Right renal pelvis (tissue), 4 donors: ENCODE results near the gene GRM2. TPM values are rescaled to one million over a fixed set of nuclear protein-coding genes. Genes with fewer than 3 reads are reported as not detected.

Experiments used
- DNase-seq, 4 donors: peaks; one replicate each; pipeline ENCODE4 v3.0.0-alpha.2; 2013; ENCODE audit warnings: low read depth in 4 of 4, low spot score in 3 of 4, missing footprints in 1 of 4
- polyA plus RNA-seq, 4 donors: library from polyadenylated mRNA; unstranded; fragments of 120-200 nt; gene quantifications; one replicate each; pipeline ENCODE4 v1.2.1, GENCODE V29; 2013; ENCODE audit not compliant: insufficient read length in 4 of 4

GRM2 gene
- polyA plus RNA-seq, 4 donors: 0.46 to 0.69 (median 0.62) TPM

DNA sequence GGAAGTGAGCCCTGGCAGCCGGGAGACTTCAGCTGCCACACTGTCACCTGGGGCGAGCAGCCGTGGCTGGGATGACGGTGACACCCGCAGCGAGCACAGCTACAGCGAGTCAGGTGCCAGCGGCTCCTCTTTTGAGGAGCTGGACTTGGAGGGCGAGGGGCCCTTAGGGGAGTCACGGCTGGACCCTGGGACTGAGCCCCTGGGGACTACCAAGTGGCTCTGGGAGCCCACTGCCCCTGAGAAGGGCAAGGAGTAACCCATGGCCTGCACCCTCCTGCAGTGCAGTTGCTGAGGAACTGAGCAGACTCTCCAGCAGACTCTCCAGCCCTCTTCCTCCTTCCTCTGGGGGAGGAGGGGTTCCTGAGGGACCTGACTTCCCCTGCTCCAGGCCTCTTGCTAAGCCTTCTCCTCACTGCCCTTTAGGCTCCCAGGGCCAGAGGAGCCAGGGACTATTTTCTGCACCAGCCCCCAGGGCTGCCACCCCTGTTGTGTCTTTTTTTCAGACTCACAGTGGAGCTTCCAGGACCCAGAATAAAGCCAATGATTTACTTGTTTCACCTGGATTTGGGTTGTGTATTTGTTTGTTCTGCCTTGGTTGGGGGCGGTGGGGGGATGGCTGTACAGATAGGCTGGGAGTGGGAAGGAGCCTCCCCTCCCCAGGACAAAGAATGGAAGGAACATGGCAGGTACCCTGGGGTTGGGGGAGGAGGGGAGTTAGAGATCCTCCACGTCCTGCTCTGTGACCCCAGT lies 2.9 kb upstream of the GRM2 start:
- no peak for DNase-seq

DNA sequence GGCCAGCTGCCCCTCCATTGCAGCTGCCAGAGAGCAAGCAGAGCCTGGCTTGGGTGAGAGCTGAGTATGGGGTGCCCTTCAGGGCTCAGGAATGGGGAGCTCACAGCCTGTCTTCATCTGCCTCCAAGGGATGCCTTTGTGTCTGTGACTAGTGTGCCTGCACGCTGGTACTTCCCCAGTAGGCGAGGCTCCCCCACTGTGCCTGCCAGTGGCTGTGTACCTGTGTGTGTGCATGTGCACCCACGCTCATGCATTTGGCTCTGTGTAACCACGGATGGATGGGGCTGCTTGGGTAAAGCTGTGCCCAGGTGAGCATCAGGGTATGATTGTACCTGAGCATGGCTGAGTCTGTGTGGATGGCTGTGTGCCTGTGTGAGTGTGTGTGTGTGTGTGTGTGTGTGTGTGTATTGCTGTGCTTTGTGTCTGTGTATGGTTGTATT lies 2.3 kb upstream of the GRM2 start:
- no peak for DNase-seq

DNA sequence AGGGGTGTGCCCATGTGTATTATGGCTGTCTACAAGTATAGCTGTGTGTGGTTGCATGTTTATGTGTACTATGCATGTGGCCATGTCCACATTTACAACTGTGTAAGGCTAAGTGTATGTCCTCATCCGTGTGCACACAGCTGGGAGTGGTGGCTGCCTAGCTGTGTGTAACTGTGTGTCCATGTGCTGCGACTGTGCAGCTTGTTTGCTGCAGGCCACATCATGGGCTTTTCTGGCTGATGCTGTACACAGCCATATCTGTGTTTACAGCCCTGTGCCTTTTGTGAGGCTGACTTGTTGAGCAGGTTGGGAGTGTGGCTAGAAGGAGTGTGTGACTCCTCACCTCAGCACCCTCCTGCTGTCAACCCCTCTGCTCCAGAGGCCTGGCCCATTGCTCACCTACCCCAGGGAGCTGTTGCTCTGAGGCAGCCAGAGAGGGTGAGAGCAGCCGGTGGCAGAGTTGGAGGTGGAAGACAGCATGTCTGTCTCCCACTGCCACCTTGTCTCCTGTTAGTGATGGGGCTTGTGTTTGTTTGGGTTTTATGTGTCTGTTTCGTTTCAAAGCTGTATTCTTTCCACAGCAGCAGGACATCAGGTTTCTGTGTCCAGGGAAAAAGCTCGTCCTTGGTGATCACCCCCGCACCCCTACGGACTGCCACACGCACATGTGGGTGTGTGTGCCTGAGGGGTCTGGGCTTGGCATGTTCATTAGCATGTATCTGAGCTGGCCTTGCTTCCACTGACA lies 1.4 kb upstream of the GRM2 start:
- no peak for DNase-seq

DNA sequence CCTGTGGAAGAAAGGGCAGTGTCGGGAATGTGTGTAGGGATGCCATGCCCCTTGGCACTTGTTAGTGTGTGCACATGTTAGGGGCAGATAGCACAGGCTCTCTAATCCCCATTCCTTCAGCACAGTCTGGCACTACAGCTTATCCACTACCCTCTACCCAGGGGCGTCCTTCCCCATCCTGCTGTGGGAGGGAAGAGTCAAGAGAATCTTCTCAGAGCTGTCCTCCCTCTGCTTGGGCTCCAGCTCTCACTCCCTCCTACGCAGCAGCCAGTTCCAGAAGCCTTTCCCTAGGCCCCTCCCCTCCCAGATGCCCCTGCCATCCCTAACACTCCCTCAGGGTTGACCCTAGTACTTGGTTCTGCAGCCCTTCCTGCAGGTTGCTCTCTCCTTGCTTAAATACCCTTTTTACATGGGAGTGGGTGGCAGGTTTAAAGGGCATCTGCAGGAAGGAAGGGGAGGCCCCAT lies 815 bp upstream of the GRM2 start:
- no peak for DNase-seq

DNA sequence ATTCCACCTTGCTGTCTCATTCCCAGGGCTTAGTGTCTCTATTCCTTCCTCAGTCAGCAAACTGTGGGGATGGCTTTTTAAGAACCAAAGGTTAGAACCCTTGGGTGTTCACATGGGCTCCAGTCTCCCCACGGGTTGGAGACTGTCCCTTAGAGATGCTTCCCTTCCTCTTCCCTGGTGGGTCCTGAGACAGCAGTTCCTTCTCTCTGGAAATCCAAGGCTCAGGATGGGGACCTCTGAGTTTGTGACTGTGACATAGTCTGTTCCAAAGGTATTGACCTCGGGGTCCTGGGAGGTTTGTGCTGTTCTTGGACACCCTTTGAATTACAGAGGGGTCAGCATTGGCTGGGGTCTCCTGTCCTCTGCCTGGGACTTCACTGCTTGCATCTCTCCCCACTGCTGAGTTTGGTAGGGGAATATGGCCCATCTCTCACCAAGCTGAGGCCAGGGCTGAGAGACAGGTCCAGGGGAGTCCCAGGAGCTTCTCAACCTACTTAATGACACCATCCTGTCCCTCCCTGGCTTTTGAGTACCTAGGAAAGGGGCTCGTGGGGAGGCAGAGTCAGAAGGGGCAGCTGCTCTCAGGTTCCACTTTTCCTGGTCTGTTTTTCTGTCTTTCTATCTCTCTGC lies 1.5 kb downstream of the GRM2 start:
- no peak for DNase-seq

DNA sequence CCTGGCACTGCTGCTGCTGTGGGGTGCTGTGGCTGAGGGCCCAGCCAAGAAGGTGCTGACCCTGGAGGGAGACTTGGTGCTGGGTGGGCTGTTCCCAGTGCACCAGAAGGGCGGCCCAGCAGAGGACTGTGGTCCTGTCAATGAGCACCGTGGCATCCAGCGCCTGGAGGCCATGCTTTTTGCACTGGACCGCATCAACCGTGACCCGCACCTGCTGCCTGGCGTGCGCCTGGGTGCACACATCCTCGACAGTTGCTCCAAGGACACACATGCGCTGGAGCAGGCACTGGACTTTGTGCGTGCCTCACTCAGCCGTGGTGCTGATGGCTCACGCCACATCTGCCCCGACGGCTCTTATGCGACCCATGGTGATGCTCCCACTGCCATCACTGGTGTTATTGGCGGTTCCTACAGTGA lies 2.1 kb downstream of the GRM2 start:
- DNase-seq: no peak

DNA sequence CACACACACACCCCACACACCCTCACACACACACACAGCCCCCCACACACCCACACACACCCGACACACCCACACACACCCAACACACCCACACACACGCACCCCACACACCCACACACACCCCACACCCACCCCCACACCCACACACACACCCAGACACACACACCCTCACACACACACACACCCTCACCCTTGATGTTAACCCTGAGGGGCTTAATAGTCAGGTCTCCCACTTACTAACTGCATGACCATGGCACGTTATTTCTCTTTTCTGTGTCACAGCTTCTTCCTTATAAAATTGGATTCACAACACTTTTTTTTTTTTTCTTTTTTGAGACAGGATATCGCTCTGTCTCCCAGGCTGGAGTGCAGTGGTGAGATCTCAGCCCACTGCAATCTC lies 2.8 kb downstream of the GRM2 start:
- DNase-seq: no peak

DNA sequence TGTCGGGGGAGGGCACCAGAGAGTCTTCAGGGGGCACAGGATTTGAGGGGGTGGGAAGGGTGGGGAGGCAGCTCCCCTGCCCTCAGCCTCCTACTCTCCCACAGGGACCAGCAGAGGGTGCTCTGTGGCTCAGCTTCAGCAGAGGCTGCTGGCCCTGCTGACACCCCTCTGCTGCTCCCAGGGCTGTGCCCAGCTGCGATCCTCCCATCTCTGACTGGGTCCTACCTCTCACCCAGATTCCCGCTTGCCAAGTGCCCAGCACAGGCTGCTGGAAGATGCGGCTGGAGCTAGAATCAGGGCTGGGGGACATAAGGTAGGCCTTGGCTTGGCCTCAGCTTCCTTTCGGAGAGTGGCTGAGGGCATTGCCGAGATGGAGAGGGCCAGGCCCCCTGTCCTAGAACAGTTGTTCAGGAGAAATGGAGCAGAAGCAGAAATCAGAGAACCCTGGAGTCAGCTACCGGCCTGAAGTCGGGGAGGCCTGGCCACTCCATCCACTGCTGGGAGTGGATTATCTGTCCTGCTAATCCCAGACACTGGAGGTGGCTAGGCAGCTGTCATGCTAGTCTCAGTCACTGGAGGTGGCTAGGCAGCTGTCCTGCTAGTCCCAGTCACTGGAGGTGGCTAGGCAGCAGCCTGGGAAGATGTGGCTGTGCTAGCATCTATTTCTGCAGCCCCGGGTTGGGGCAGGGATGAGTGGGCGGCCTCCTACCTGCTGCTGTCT lies 3.9 kb downstream of the GRM2 start:
- no peak for DNase-seq

DNA sequence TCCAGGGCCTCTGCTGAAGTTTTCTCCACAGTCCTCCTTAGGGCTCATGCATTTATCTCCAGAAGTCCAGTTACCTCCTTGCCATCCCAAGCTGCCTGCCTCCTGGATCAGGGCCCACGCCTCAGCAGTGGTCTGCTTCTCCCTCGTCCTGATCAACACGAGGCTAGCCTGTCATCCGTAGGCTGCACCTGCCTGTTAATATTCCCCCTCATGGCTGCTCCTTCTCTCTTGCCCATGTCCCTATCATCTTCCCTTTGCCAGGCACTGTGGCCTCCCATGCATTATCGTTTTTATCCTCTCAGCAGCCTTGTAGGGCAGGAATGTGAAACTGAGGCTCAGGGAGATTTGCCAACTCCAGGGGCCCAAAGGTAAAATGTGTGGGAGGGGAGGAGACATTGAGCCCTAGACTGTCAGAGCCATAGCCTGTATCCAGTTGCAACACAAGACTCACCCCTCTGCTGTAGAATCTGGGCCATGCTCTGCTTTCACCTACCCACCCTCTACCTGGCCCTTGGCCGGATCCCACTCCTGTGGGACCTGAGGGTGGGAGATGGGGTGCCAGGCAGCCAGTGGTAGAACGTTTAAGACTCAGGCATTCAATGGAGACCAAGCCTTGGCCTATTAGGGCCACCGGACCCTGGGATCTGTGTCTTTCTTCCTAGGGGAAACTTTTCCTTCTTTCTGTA lies 4.6 kb downstream of the GRM2 start:
- DNase-seq: no peak

DNA sequence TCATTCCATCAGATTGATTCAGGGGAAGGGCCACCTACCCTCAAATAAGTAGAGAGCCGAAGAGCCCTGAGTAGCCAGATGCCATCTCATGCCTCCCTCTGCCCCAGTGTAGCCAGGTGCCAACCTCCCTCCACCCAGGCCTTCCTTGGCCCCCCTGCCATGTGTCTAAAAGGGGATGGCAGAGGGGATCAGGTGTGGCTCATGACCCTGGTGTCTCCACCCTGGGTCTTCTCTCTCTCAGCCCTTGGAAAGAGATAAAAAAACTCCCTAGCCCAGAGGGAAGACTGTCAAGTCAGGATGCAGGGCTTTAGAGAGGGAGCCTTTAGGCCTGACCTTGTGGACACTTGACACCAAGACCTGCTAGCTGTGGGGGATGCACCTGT lies 5.2 kb downstream of the GRM2 start:
- no peak for DNase-seq

DNA sequence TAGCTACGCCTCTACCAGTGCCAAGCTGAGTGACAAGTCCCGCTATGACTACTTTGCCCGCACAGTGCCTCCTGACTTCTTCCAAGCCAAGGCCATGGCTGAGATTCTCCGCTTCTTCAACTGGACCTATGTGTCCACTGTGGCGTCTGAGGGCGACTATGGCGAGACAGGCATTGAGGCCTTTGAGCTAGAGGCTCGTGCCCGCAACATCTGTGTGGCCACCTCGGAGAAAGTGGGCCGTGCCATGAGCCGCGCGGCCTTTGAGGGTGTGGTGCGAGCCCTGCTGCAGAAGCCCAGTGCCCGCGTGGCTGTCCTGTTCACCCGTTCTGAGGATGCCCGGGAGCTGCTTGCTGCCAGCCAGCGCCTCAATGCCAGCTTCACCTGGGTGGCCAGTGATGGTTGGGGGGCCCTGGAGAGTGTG lies 5.7 kb downstream of the GRM2 start:
- no peak for DNase-seq

DNA sequence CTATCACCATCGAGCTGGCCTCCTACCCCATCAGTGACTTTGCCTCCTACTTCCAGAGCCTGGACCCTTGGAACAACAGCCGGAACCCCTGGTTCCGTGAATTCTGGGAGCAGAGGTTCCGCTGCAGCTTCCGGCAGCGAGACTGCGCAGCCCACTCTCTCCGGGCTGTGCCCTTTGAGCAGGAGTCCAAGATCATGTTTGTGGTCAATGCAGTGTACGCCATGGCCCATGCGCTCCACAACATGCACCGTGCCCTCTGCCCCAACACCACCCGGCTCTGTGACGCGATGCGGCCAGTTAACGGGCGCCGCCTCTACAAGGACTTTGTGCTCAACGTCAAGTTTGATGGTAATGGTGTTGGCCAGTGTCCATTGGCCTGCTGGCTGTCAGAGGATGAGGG lies 6.1 kb downstream of the GRM2 start:
- no peak for DNase-seq

DNA sequence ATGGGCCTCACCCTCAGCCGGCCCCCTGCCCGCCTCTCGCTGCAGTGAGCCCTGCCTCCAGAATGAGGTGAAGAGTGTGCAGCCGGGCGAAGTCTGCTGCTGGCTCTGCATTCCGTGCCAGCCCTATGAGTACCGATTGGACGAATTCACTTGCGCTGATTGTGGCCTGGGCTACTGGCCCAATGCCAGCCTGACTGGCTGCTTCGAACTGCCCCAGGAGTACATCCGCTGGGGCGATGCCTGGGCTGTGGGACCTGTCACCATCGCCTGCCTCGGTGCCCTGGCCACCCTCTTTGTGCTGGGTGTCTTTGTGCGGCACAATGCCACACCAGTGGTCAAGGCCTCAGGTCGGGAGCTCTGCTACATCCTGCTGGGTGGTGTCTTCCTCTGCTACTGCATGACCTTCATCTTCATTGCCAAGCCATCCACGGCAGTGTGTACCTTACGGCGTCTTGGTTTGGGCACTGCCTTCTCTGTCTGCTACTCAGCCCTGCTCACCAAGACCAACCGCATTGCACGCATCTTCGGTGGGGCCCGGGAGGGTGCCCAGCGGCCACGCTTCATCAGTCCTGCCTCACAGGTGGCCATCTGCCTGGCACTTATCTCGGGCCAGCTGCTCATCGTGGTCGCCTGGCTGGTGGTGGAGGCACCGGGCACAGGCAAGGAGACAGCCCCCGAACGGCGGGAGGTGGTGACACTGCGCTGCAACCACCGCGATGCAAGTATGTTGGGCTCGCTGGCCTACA lies 8.5 kb downstream of the GRM2 start:
- no peak for DNase-seq

DNA sequence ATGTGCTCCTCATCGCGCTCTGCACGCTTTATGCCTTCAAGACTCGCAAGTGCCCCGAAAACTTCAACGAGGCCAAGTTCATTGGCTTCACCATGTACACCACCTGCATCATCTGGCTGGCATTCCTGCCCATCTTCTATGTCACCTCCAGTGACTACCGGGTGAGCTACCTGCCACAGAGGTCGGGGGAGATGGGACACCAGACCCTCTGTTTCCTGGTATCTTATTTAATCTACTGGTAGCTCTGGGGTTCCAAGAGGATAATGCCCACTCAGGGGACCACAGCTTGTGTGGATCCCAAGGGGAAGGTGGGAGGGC lies 9.1 kb downstream of the GRM2 start:
- no peak for DNase-seq

DNA sequence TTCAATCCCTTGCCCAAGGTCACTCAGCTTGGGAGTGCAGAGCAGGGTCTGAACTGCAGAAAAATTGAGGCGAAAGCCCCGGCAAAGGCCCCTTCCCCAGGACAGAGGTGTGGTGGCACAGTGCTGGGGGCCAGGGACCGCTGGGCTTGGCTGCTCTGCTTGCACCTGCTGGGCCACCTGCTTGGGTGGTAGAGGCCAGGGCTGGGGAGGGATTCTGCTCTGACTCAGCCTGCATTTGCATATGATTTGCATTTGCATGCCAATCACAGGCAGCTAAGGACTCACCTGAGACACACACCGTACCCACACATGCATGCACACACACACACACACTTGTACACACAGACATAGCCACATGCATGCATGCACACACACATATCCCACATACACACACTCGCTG lies 9.9 kb downstream of the GRM2 start:
- DNase-seq: no peak

DNA sequence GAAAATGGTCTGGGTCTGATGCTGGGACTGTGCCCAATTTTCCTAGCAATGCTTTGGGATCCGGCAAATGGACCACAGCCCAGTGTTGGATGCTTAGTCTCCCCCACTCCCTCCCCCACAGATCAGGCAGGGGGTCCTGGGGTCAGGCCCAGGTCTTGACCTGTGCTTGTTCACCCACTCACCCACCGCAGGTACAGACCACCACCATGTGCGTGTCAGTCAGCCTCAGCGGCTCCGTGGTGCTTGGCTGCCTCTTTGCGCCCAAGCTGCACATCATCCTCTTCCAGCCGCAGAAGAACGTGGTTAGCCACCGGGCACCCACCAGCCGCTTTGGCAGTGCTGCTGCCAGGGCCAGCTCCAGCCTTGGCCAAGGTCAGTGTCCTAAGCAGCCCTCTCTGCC lies 10.6 kb downstream of the GRM2 start:
- no peak for DNase-seq

DNA sequence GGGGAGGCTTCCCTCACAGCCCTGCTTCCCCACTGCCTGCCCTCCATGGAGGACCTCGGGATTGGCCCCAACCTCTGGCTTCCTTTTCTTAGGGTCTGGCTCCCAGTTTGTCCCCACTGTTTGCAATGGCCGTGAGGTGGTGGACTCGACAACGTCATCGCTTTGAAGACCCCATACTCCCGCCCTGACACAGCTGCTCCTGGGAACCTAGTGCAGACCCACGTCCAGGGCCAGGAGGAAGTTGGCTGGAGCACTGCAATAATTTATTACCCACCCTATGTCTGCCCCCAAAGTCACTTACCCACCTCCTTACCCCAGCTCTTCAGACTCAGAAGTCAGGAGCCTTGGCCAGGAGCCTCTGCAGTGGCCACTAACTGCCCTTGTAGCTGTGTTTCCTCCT lies 11.1 kb downstream of the GRM2 start:
- no peak for DNase-seq

DNA sequence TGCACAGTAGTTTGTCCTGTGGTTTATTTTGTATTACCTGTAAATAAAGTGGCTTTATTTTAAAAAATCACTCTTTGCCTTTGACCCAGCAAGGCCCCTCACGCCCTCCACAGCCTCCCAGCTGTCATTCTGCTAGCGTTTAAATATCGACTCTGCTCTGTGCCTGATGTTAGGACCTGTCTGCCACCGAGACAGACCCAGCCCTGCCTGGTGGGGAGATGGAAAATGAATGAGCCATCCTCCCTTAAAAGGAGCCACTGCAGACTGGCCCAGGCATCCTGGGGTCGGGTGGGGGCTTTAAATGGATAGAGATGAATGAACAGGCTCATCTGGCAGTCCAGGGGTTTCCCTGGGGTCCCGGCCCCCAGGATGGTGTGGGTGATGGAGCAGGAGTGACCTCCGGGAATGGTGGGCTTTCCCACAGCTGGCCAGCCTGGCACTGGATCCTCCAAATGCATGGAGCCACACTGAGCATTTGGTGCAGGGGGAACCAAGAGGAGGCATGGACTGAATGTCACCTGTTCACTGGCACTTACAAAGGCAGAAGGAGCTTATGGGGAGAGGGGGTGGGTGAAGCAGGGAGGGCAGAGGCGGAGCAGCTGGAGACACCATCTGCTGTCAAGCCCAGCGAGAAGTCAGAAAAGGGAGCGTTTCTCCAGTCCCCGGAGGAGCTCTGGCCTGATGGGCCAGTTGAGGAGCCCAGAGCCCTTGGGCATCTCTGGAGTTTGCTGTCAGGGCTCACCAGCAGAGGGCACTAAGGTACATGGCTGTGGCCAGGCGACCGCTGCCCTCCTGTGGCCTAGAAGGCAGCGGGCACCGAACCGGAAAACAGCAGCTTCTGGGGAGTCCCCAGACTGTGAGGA lies 11.9 kb downstream of the GRM2 start:
- DNase-seq: peak in 2 of 4 donors; percentile 13 to 18
